ENCODE results near the gene PTP4A1. TPM values are rescaled to one million over a fixed set of nuclear protein-coding genes. Genes with fewer than 3 reads are reported as not detected.

The PTP4A1 gene
- total and polyA plus RNA-seq, 2 donors from 2014 or later = 16.5 to 43.7 TPM

DNA sequence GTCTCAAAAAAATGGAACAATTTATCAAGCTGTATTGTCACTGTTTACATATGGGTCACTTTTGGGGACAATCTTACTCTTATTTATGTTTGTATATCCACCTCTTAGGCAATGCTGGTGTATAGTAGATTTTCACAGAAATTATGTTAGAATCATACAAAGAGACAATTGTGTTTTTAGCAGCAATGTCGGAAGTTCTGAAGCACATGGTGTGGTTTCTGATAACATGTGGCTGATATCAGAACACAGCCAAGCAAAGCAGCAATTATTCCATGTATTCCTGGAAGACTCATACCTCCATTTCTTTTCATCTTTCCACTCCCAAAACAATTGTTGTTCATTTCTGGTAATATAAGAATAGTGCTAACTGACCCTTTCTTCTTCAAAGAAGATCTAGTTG, 17.5 kb upstream of the PTP4A1 start:
- no peaks in the 10 kb centered on the region for H3K27me3 ChIP-seq (ENCODE audit: control insufficient read depth, insufficient read depth, low read length)
- H3K4me3 ChIP-seq (ENCODE audit: low read length in 3 of 3) = no peak overlapping the region
- FAIRE-seq = no peak
- H3K36me3 ChIP-seq (ENCODE audit: control insufficient read depth in 2 of 3, insufficient read depth in 3 of 3, low read length in 3 of 3) = no peaks in the 10 kb centered on the region
- no peaks in the 10 kb centered on the region for H3K9me3 ChIP-seq (ENCODE audit: control insufficient read depth in 2 of 3, insufficient read depth in 1 of 3, low read length in 3 of 3)
- H3K27ac ChIP-seq (ENCODE audit: low read depth in 2 of 2, low read length in 2 of 2) = no peak overlapping the region
- intact Hi-C loops (cut with DNase I) = no loop called here
- TF ChIP-seq, protein P1, sequence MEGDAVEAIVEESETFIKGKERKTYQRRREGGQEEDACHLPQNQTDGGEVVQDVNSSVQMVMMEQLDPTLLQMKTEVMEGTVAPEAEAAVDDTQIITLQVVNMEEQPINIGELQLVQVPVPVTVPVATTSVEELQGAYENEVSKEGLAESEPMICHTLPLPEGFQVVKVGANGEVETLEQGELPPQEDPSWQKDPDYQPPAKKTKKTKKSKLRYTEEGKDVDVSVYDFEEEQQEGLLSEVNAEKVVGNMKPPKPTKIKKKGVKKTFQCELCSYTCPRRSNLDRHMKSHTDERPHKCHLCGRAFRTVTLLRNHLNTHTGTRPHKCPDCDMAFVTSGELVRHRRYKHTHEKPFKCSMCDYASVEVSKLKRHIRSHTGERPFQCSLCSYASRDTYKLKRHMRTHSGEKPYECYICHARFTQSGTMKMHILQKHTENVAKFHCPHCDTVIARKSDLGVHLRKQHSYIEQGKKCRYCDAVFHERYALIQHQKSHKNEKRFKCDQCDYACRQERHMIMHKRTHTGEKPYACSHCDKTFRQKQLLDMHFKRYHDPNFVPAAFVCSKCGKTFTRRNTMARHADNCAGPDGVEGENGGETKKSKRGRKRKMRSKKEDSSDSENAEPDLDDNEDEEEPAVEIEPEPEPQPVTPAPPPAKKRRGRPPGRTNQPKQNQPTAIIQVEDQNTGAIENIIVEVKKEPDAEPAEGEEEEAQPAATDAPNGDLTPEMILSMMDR (IDR thresholded peaks at IDR 0.05; ENCODE audit: borderline replicate concordance, extremely low read depth, insufficient read depth) = no peak
- DNase-seq = no peak
- H3K4me1 ChIP-seq (ENCODE audit: control insufficient read depth in 2 of 3, insufficient read depth in 2 of 3, low read depth in 1 of 3, low read length in 3 of 3) = no peaks in the 10 kb centered on the region
- H3K9ac ChIP-seq (ENCODE audit: low read length in 3 of 3) = no peak overlapping the region

DNA sequence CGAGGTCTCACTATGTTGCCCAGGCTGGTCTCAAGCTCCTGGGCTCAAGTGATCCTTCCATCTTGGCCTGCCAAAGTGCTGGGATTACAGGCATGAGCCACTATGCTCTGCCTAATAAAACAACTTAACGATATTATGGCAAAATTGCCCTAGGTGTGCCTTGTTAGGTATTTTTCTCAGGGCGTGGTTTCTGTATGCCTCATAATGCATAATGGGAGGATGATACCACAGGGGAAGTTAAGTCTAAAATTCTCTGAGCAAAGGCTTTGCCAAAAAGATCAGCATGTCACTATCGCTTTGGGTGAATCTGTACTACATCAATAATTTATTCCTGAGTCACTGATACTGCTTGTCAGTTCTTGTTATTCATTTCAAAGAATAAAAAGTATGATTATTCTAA, 15.9 kb upstream of the PTP4A1 start:
- Histone ChIP-seq H3K4me3 (ENCODE audit: low read length in 3 of 3) (no peak overlapping the region), H3K27me3 (ENCODE audit: control insufficient read depth, insufficient read depth, low read length) (no peaks in the 10 kb centered on the region), H3K27ac (ENCODE audit: low read depth in 2 of 2, low read length in 2 of 2) (no peak overlapping the region), H3K9me3 (ENCODE audit: control insufficient read depth in 2 of 3, insufficient read depth in 1 of 3, low read length in 3 of 3) (no peaks in the 10 kb centered on the region), H3K4me1 (ENCODE audit: control insufficient read depth in 2 of 3, insufficient read depth in 2 of 3, low read depth in 1 of 3, low read length in 3 of 3) (no peaks in the 10 kb centered on the region), H3K9ac (ENCODE audit: low read length in 3 of 3) (no peak overlapping the region), H3K36me3 (ENCODE audit: control insufficient read depth in 2 of 3, insufficient read depth in 3 of 3, low read length in 3 of 3) (no peaks in the 10 kb centered on the region)
- no peak for DNase-seq
- no peak for FAIRE-seq
- intact Hi-C loops (cut with DNase I) = no loop called here
- TF ChIP-seq, protein P1 (IDR thresholded peaks at IDR 0.05; ENCODE audit: borderline replicate concordance, extremely low read depth, insufficient read depth) = no peak

DNA sequence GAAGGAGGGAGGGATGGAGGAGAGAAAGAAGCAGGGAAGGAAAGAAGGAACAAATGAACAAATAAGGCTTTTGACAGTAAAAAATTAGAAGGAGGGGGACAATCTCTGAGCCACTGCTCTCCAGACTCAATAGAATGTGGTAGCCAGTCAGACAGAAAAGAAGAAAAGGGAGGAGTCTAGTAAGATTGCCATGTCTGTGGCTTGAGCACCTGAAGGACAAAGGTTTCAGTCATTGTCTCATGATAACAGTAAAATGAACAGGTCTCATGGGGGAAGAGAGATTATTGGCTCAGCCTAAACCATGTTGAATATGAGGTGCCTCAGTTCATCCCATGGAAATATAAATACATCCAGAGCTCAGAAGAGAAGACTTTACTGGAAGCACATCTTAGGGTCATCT, 14.0 kb upstream of the PTP4A1 start:
- TF ChIP-seq, protein P1 (IDR thresholded peaks at IDR 0.05; ENCODE audit: borderline replicate concordance, extremely low read depth, insufficient read depth) = no peak
- no peak overlapping the region for H3K4me3 ChIP-seq (ENCODE audit: low read length in 3 of 3)
- no peak for FAIRE-seq

DNA sequence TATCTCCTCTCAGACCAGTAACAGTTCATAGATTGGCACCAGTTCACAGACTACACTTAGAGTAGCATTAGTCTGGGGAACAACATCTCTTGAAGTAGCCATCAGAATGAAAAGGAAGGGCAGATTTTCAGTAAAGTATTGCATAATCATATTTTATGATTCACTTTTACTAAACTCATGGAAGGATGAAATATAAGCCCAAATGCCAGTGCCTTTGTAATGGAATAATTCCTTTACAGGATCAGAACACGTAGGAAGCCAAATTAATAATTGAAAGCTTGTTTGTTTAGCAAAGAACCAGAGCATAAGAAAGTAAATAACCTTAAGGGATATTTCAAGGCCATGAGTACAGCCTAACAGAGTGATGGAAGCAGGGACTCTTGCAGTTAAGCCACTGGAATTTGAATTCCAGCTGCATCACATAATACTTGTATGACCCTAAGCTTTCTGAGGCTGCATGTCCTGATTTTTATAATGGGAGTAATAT, 11.4 kb upstream of the PTP4A1 start:
- no peaks in the 10 kb centered on the region for H3K9me3 ChIP-seq (ENCODE audit: control insufficient read depth in 2 of 3, insufficient read depth in 1 of 3, low read length in 3 of 3)
- no peak overlapping the region for H3K27ac ChIP-seq (ENCODE audit: low read depth in 2 of 2, low read length in 2 of 2)
- no peaks in the 10 kb centered on the region for H3K27me3 ChIP-seq (ENCODE audit: control insufficient read depth, insufficient read depth, low read length)
- H3K4me1 ChIP-seq (ENCODE audit: control insufficient read depth in 2 of 3, insufficient read depth in 2 of 3, low read depth in 1 of 3, low read length in 3 of 3) = no peaks in the 10 kb centered on the region
- TF ChIP-seq, protein P1 (IDR thresholded peaks at IDR 0.05; ENCODE audit: borderline replicate concordance, extremely low read depth, insufficient read depth) = no peak
- no peaks in the 10 kb centered on the region for H3K36me3 ChIP-seq (ENCODE audit: control insufficient read depth in 2 of 3, insufficient read depth in 3 of 3, low read length in 3 of 3)
- intact Hi-C loops (cut with DNase I) = no loop called here
- no peak overlapping the region for H3K9ac ChIP-seq (ENCODE audit: low read length in 3 of 3)
- FAIRE-seq = no peak
- no peak for DNase-seq
- no peak overlapping the region for H3K4me3 ChIP-seq (ENCODE audit: low read length in 3 of 3)

More for the DNA sequence above, 14.0 kb upstream of the PTP4A1 start:
- Histone ChIP-seq H3K4me1 (ENCODE audit: control insufficient read depth in 2 of 3, insufficient read depth in 2 of 3, low read depth in 1 of 3, low read length in 3 of 3) (no peaks in the 10 kb centered on the region), H3K36me3 (ENCODE audit: control insufficient read depth in 2 of 3, insufficient read depth in 3 of 3, low read length in 3 of 3) (no peaks in the 10 kb centered on the region), H3K9ac (ENCODE audit: low read length in 3 of 3) (no peak overlapping the region), H3K27me3 (ENCODE audit: control insufficient read depth, insufficient read depth, low read length) (no peaks in the 10 kb centered on the region), H3K27ac (ENCODE audit: low read depth in 2 of 2, low read length in 2 of 2) (no peak overlapping the region), H3K9me3 (ENCODE audit: control insufficient read depth in 2 of 3, insufficient read depth in 1 of 3, low read length in 3 of 3) (no peaks in the 10 kb centered on the region)
- no peak for DNase-seq
- intact Hi-C loops (cut with DNase I) = no loop called here
